T1000 (cell line): ENCODE results near the gene OR6N2.

ENCODE experiments used
- DNase-seq: peaks from one replicate; lab custom pipeline; 2025; ENCODE audit warnings: mixed read lengths; lab: John Stamatoyannopoulos, UW

OR6N2 gene, protein sequence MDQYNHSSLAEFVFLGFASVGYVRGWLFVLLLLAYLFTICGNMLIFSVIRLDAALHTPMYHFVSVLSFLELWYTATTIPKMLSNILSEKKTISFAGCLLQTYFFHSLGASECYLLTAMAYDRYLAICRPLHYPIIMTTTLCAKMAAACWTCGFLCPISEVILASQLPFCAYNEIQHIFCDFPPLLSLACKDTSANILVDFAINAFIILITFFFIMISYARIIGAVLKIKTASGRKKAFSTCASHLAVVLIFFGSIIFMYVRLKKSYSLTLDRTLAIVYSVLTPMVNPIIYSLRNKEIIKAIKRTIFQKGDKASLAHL

DNA sequence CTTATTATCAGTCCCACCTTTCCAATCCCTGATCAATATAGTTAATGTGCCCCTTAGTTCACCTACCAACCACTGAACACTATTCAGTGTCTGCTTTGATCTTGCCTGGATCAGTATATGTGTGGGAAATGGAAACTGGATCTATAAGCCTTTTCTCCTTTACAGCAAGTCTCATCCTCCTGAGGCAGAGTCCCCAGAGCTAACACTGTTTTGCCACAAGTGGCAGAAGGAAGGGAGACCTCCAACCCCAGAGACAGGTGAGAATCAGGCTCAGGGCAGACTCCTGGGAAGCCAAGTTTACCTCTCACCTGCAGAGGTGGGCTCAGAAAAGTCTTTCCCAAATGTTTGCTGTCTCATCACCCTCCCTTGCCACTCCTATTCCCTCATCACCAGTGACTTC is at the start of gene OR6N2:
TSS of gene OR6N2 (minus strand) at position 101 of the 400 bp plus-strand sequence. CDS start 3,569 bp downstream, outside the sequence.
- no peak for DNase-seq

DNA sequence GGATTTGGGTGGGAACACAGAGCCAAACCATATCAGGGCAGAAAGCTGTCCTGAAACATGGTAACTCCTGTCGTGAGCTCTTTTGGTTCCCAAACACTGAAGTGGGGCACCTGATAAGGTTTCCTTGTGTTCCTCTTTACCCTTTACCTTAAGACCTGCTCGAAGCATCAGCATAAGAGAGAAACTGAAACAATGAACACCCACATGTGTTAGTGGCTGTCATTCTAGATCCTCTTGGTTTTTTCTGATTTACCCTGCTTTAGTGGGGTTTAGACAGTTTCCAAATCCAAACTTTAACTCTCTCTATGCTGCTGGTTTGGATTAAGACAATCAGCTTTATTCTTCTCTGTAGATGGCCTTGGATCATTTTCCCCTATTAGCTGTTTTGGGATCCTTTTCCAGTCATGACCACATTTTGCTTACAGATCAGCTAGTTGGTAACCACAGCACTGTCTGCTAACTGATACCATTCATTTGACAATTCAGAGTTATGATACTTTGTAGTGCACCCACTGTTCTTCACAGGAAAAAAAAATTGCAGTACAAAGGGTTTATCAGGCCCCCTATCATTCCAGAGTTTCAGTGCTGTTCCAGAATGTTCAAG is 49.2 kb upstream of the OR6N2 start:
- no peak for DNase-seq

DNA sequence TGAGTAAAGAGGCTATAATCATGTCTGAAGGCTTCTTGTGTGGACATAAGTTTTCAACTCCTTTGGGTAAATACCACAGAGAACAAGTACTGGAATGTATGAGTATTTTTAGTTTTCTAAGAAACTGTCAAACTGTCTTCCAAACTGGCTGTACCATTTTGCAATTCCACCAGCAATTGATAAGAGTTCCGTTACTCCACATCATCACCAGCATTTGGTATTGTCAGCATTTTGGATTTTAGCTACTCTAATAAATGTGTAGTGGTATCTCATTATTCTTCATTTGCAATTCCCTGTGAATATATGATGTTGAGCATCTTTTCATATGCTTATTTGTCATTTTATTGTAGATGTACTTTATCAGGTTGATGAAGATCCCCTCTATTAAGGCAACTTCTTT is 40.7 kb upstream of the OR6N2 start:
- no peak for DNase-seq

DNA sequence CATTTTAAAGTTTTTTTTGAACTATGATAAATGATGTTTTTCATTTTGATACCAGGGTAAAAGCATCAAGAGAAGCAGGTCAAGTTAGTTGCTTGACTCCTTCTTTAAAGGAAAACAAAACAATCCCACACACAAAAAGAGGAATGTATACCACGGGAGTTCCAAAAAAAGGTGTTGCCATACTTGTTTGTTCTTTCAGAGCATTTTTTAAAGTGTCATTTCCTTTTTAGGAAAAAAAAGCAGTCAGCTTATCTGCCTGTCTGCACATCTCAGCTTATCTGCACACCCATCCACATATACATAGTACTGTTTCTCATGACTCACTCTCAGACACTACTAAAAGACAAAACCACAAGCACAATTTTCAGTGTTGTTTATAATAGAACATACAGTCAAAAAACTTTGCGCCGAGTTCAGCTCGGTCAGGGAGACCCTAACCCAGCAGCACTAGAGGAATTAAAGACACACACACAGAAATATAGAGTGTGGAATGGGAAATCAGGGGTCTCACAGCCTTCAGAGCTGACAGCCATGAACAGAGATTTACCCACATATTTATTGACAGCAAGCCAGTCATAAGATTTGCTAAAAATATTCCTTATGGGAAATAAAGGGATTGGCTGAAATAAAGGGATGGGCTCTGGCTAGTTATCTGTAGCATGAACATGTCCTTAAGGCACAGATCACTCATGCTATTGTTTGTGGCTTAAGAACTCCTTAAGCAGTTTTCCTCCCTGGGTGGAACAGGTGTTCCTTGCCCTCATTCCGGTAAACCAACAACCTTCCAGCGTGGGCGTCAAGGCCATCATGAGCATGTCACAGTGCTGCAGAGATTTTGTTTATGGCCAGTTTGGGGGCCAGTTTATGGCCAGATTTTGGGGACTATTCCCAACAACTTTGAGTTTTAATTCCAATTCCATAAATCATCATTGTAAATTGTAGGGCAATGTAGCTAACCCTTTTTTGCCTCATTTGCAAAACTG is 38.7 kb upstream of the OR6N2 start:
- DNase-seq, result no peak

DNA sequence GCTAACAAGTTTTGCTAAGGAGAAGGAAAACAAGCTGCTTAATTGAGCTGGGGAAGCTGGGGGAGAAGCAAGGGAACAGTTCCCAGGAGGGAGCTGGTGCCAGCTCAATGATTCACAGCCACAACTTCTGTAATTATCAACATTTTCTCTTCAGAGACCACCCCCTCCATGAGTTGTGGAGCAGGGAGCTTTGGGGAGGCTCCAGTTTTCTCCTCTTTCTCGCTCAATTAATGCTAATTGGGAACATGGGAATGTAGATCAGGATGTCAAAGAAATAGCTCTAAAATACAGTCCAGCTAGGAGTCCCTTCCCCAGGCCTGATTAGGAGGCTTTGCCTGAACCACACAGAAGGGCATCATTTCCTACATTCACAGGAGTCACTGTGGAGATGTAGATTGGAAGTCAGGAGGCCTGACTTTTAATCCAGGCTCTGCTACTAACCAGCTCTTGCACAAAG is 38.0 kb upstream of the OR6N2 start:
- no peak for DNase-seq

DNA sequence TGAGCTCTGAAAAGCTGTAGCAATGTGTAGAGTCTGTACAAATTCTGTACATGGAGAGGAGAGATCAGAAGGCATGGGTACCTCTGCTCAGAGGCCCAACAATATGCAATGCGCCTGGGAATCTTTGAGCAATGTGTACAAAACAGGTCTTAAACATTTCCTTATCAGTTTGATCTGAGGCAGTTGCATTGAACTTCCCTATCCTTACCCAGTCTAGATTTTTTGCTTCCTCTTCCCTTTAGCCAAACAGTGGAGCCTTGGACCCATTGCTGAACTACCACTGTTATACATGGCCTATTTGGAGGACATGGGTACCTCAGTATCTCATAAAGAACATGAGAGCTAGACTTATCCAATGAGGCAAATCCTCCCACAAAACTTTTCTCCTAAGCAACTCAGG is 37.6 kb upstream of the OR6N2 start:
- DNase-seq, result no peak

DNA sequence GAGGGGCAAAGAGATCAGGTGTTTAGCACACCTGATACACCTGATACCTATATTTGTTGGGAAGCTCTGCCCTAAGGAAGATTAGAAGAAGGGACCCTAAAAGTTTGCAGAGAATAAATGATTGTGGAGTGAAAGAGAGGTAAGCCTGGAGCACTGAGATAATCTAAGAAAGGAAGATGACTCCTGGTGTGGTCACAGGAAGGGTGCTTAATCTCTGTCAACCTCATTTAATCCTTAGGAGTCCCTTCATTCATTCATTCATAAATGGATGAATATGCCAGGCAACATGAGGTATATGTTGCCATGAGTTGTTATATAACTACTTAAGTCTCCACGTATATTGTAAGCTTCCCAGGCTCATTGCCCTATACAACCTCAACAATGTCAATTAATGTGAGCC is 34.0 kb upstream of the OR6N2 start:
- DNase-seq, result no peak

DNA sequence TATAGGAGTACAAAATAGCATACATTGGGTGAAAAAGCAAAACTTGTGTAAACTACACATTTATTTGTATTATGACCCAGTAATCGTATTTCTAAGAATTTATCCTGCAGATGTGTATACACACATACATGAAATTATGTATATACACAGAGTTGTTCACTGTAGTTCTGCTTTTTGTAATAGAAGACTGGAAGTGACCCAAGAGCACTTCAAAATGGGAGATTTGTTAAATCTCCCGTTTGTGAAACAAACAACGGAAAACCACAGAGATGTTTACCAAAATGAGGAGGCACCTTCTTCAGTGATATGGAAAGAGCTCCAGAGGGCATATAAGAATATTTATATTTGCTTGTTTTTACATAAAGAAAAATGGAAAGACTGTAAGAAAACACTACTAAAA is 32.2 kb upstream of the OR6N2 start:
- no peak for DNase-seq

DNA sequence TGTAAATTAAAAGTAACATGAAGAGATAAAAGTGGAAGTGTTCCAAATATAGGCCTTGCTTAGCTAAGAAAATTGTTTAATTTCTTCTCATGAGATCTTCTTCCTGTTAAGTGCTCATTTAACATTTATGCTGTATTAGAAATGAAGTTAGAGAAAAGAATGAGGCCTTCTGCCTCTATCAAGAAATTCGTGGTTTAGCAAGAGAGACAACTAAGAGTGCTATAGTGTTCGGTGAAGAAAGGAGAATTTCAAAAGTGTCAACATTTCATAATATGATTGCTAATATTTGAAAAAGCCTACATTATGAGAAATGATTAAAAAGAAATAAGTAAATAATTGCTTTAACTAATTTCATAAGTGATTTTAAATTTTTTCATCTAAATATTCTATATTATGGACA is 31.3 kb upstream of the OR6N2 start:
- no peak for DNase-seq

DNA sequence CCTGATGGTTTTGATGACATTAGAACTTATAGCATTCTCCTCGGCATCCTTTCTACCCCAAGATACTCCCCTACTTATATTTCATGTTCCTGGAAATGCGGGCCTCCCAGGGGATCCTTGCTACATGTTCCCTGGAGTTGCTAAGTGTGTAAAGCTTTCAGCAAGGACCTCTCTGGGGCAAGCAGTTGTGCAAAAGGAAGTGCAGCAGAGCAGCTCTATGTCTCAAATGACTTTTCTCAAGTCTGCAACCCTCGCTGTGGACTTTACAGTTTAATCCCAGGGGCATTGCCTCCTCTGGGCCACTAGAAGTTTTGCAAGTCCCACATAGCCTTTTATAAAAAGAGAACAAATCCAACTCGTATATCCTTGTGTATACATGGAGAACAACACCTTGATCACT is 29.3 kb upstream of the OR6N2 start:
- no peak for DNase-seq

DNA sequence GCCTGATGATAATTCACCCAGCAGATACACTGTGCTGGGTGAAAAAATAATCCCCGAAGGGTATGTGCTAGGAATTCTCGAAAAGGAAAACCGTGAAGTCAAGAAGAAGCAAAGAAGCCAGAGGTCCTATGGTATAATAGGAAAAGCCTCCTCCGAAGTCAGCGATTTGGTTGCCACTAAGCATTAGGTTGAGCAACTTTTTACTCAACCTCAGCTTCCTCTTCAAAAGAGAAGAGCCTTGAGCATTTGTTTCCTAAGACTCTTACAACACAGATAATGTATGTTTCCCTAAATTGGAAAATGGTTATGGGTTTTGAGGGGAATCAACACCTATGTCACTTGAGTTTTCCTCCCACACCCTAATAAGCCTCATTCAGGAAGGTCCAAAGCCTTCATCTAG is 28.9 kb upstream of the OR6N2 start:
- DNase-seq, result no peak

DNA sequence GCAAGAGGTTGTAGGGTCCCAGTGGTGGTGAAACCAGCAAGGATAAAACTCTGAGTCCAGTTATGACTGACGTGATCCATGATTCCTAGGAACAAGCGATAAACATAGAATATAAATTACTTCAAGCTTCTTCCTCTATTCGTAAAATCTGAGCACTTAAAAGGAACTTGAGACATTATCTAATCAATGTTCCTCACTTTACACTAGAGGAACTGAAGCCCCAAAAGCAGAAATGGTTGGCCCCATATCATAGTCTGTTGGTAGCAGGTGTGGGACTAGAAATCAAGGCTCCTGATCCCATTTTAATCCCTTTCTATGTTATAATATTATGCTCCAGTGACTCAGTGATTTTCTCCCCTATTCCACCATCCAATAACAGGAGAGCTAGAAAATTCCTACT is 28.3 kb upstream of the OR6N2 start:
- no peak for DNase-seq

DNA sequence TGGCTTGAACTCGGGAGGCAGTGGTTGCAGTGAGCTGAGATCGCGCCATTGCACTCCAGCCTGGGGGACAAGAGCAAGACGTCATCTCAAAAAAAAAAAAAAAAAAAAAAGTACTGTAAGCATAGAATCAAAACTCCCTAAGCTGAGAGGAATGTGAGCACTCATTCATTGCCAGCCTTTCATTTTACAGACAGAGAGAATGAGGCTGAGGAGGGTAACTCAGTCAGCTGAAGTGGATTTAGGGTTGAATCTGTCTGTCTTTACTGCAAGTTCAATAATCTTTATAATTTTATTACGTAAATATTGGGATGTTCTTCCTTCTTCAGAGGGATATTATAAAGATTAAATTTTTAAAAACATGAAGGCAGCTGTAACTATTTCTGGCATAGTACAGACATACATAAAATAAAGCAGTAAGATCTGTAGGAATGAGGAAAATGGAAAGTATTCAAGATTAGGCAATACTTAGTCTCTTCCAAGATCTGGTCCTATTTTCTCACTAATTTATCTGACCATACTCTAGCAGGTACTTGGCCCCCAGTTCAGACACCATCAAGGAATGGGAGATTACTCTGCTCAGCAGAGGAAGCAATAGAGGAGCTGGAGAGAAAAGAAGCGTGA is 26.0 kb upstream of the OR6N2 start:
- no peak for DNase-seq

DNA sequence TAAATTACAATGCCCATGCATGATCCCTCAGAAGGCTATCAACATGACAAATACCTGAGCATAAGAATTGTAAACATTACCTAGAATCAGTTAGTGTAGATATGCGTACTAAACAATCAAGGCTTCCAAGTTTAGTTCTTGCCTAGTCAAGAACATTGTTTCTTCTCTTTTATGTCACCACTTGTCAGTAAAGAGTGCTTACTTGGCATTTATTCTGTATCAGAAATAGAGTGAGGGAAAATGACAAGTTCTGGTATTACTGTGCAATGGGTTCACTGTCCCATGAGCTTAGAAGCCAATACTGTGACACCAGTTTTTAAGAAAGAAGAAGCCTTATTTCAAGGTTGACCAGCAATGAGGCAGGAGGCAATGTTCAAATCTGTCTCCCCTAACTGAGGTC is 22.7 kb upstream of the OR6N2 start:
- no peak for DNase-seq

DNA sequence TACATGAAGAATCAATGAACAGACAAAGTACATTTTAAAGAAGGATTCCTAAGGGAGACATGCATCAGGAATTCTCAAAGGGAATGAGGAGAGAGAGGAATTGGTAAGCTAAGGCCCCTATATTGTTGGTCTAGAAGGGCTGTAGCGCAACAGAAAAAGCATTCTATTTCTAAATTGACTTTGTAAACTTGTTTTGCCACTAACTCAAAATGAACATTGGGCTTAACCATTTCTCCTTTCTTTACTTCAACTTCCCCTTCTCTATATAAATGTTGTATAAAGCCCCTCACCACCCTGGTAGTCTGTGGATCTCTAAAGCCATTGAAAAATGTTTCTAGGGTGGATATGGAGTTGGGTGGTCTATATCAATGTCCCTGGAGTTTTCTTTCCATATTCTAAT is 20.4 kb upstream of the OR6N2 start:
- DNase-seq, result no peak

DNA sequence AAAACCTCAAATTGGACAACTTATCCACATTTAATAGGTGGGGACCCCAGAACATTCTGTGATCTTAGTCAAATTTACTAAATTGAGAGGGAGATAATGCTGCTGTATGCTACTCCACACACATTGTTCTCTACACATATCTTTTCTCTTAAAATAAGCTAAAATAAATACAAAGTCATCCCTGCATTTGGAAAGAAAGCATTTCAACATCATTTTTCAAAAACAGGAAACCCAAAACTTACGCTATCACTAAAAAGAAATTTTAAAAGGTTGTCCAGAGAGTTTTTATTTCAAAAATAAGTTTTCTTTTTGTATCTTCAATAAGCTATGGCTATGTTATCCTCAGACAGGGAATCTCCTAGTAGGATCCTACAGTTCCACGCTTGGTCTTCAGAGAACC is 19.5 kb upstream of the OR6N2 start:
- DNase-seq, result no peak

DNA sequence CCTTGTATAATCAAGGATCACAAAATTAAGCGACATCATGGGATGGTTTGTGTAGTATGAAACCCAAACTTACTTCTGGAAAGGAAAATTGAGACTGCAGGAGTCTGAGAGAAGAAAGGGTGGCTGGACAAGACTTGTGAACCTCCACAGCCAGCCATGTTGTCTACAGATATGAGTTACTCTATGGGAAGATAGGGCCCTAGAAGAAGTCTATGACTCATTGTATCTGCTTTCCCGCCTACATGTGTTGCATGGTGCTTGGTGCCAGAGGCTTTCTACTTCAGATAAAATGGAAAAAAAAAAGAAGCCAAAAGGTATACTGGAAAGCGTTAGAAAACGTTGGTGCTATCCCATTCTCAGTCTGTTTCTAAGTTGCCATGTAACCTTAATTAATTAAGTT is 18.7 kb upstream of the OR6N2 start:
- no peak for DNase-seq

DNA sequence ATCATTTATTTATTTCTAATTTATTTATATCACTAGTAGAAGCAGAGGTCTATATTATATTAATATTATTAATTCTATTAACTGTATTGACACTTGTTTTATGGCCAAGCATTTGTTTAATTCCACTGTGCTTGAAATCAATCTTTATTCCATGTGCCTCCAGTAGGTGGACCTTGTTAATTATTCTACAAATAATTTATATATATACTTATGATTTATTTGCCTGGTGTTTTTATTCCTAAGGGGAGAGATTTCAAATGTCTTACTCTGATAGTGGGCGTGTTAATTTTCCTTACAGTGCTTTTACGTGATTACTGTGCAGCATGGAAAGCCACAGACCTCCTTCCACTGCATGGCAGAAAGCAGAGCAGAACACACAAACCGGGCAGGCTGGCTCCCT is 17.5 kb upstream of the OR6N2 start:
- DNase-seq, result no peak

DNA sequence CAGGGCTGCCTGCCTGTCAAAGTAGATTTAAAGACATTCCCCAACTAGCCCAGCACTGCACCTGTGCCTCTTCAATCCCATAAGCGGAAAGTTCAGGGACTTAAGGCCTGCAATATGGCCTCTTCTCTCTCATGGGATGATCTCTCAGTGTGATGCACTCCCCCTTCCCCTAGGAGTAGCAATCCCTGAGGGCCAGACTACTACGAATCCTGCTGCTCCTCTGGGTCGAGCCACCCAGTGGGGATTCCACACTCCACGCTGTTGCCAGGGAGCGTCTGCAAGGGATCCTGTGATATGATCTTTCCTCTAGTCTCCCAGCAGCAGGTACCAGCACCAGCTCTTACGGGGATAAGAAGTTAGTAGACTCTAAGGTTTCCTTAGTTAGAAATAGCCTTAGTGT is 13.2 kb upstream of the OR6N2 start:
- no peak for DNase-seq

DNA sequence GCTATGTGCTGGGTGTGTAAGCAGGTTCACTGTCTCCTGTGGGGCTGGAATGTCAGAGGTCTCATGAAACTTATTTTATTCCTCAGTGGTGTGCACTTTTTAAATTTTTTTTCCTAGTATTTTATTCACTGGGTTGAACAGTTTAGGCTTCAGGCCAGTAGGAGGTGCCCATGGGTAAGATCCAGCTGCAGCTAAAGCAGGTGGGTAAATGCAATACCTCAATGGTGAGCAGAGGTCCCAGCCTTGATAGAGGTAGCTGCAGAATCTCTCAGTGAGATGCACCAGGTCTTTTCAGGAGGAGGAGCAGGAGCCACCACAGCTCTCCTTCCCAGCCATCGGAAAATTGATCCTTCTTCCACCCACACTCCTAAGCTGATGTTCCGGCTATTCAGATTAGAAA is 12.6 kb upstream of the OR6N2 start:
- DNase-seq, result no peak

DNA sequence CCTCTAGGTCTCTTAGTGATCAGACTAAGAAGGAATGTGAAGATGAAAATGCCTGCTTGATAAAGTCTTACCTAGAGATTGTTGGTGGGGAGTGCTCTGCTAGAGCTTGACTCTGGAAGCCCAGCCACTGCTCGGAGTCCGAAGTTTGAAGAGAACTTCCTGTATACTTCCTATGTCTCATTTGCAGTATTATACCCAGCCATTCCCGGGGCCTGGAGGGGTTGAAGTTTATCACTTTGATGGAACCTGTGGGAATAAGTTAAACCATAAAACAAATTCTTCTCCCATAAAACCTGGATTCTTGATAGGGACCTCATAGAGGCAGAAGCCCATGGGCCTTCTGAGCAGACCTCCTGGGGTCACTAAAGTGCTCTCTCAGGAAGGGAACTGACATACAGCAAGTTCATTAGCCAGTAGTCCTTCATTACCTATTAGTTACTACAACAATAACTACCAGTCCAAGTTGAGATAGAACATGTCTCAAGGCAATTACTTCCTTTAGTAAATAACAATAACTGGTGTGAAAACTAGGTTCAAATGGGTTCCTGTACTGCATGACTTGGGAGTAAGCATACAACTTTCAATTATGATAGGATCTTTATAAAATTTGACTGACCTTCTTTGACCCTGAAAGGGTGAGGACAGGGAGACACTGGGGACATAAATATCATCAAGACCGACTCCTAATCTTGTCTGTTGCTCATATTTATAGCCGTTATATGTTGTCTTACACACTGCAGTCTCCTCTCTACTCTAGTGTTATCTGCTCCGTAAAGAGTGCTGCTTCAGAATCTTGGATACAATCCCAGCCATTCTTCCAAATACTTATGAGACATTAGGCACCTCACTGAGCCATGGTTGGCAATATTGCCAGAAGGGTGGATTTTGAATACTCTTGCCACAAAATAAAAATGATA is 8.8 kb downstream of the OR6N2 start, which contains the start of gene OR6N1:
TSS of gene OR6N1 (minus strand) at position 246 of the 917 bp plus-strand sequence. CDS start 5,513 bp downstream, outside the sequence.
- no peak for DNase-seq
